IMR-90 (cell line): ENCODE results near the gene CAPN2. TPM values are rescaled to one million over a fixed set of nuclear protein-coding genes. Genes with fewer than 3 reads are reported as not detected.

Experiments used
- ATAC-seq: fragments of 200-7000 bp; cut with Tn5 transposase; 2 replicates; pipeline ENCODE4 v1.9.1; 2020; ENCODE audit warnings: low read depth, mild to moderate bottlenecking, moderate library complexity
- BruUV-seq: library from RNA; stranded (reverse); fragments of 400-500 nt; replicated peaks from 2 replicates; lab custom pipeline; 2021; lab: Mats Ljungman, UMichigan
- CTCF ChIA-PET: fragments of 300-600 bp; formaldehyde crosslinking; extraction: SDS; loops from one replicate; lab custom pipeline; 2021; ENCODE audit warnings: antibody characterized with exemption; lab: Yijun Ruan, JAX
- POLR2A ChIA-PET: fragments of 300-600 bp; sonication (Branson Sonifier 250); formaldehyde crosslinking; loops from one replicate; lab custom pipeline; 2022; ENCODE audit warnings: antibody characterized with exemption; ENCODE audit not compliant: unreplicated experiment; lab: Charles Lee
- DNase-seq: peaks from one replicate; pipeline ENCODE4 v3.0.0; 2013
- H2AFZ ChIP-seq: replicated peaks from 2 replicates; pipeline ENCODE3; 2013; ENCODE audit warnings: low read length, mild to moderate bottlenecking; ENCODE audit not compliant: poor library complexity
- H2AK5ac ChIP-seq: 2 replicates; pipeline ENCODE4 v1.6.1; 2013; ENCODE audit warnings: low read depth, low read length, inconsistent platforms
- H2AK9ac ChIP-seq: replicated peaks from 2 replicates; pipeline ENCODE3; 2013; ENCODE audit warnings: mild to moderate bottlenecking, low read depth, low read length, moderate library complexity; ENCODE audit not compliant: poor library complexity
- H2BK120ac ChIP-seq: 2 replicates; pipeline ENCODE4 v1.6.1; 2013; ENCODE audit warnings: low read depth, low read length, inconsistent platforms
- H2BK15ac ChIP-seq: 3 replicates; pipeline ENCODE4 v1.6.1; 2013; ENCODE audit warnings: low read depth, low read length, inconsistent platforms
- H2BK20ac ChIP-seq: 2 replicates; pipeline ENCODE4 v1.6.1; 2013; ENCODE audit warnings: low read depth, mild to moderate bottlenecking, inconsistent platforms, low read length, moderate library complexity
- H2BK5ac ChIP-seq: 2 replicates; pipeline ENCODE4 v1.6.1; 2013; ENCODE audit warnings: mild to moderate bottlenecking, low read depth, low read length, inconsistent platforms; ENCODE audit not compliant: poor library complexity, severe bottlenecking
- H3K14ac ChIP-seq: replicated peaks from 2 replicates; pipeline ENCODE4 v1.6.1; 2013; ENCODE audit warnings: low read depth, low read length, inconsistent platforms
- H3K18ac ChIP-seq: 2 replicates; pipeline ENCODE4 v1.6.1; 2013; ENCODE audit warnings: low read depth, low read length, control low read depth
- H3K23ac ChIP-seq: 2 replicates; pipeline ENCODE4 v1.6.1; 2013; ENCODE audit warnings: low read depth, low read length, inconsistent platforms
- H3K27ac ChIP-seq: 2 replicates; pipeline ENCODE4 v1.5.1; 2013; ENCODE audit warnings: mild to moderate bottlenecking, control low read depth, low read length; ENCODE audit not compliant: insufficient read depth
- H3K27me3 ChIP-seq: 2 replicates; pipeline ENCODE4 v1.6.1; 2013; ENCODE audit warnings: low read length; ENCODE audit not compliant: control insufficient read depth, insufficient read depth
- H3K36me3 ChIP-seq: 2 replicates; pipeline ENCODE4 v1.6.1; 2013; ENCODE audit warnings: low read length, mixed read lengths; ENCODE audit not compliant: control insufficient read depth, insufficient read depth
- H3K4ac ChIP-seq: 2 replicates; pipeline ENCODE4 v1.6.1; 2013; ENCODE audit warnings: low read depth, low read length, inconsistent platforms
- H3K4me1 ChIP-seq: 2 replicates; pipeline ENCODE4 v1.6.1; 2013; ENCODE audit warnings: low read length, mixed read lengths; ENCODE audit not compliant: control insufficient read depth, insufficient read depth
- H3K4me2 ChIP-seq: 2 replicates; pipeline ENCODE4 v1.6.1; 2013; ENCODE audit warnings: low read depth, mild to moderate bottlenecking, control low read depth, low read length, moderate library complexity
- H3K4me3 ChIP-seq: 2 replicates; pipeline ENCODE4 v1.5.1; 2013; ENCODE audit warnings: low read depth, mild to moderate bottlenecking, control low read depth, low read length, moderate library complexity; ENCODE audit not compliant: insufficient read depth
- H3K56ac ChIP-seq: 2 replicates; pipeline ENCODE4 v1.6.1; 2013; ENCODE audit warnings: low read length, inconsistent platforms; ENCODE audit not compliant: insufficient read depth; ENCODE audit errors: extremely low read depth
- H3K79me1 ChIP-seq, 2 experiments: 2 replicates each; pipeline ENCODE4 v1.6.1; 2013; ENCODE audit warnings: low read length in 2 of 2, inconsistent platforms in 1 of 2, low read depth in 1 of 2
- H3K9ac ChIP-seq: 2 replicates; pipeline ENCODE4 v1.6.1; 2013; ENCODE audit warnings: low read depth, low read length, control low read depth
- H3K9me1 ChIP-seq: 2 replicates; pipeline ENCODE4 v1.6.1; 2013; ENCODE audit warnings: low read length, inconsistent platforms; ENCODE audit not compliant: insufficient read depth
- H3K9me3 ChIP-seq: 2 replicates; pipeline ENCODE4 v1.6.1; 2013; ENCODE audit warnings: low read length; ENCODE audit not compliant: control insufficient read depth, insufficient read depth
- H4K20me1 ChIP-seq: 2 replicates; pipeline ENCODE4 v1.6.1; 2013; ENCODE audit warnings: low read length, inconsistent platforms; ENCODE audit not compliant: insufficient read depth
- H4K5ac ChIP-seq: 2 replicates; pipeline ENCODE4 v1.6.1; 2013; ENCODE audit warnings: mild to moderate bottlenecking, low read depth, low read length, control low read depth
- H4K8ac ChIP-seq, 2 experiments: 2 replicates each; pipeline ENCODE4 v1.6.1; 2013; ENCODE audit warnings: low read depth in 2 of 2, low read length in 2 of 2, control low read depth in 1 of 2, inconsistent platforms in 1 of 2
- H4K91ac ChIP-seq: 2 replicates; pipeline ENCODE4 v1.6.1; 2013; ENCODE audit warnings: low read depth, low read length, inconsistent platforms; ENCODE audit not compliant: insufficient read depth
- BHLHE40 ChIP-seq: fragments of 150-350 bp; IDR thresholded peaks from 2 replicates; pipeline ENCODE4 v1.6.1; 2016; ENCODE audit warnings: mild to moderate bottlenecking, low read depth, low read length
- CEBPB ChIP-seq: IDR thresholded peaks from 2 replicates; pipeline ENCODE4 v1.6.1; 2012; ENCODE audit warnings: low read depth, low read length, improper control_type of control experiment
- CHD1 ChIP-seq: IDR thresholded peaks from 2 replicates; pipeline ENCODE4 v1.6.1; 2012; ENCODE audit warnings: low read depth, low read length, improper control_type of control experiment
- CTCF ChIP-seq: conservative IDR thresholded peaks from 2 replicates; pipeline ENCODE4 v1.5.1; 2012; ENCODE audit warnings: mild to moderate bottlenecking, low read depth, low read length, improper control_type of control experiment
- ELK1 ChIP-seq: fragments of 150-350 bp; IDR thresholded peaks from 2 replicates; pipeline ENCODE4 v1.6.1; 2016; ENCODE audit warnings: low read depth, mild to moderate bottlenecking, low read length, moderate library complexity, borderline replicate concordance
- FOS ChIP-seq: fragments of 150-350 bp; IDR thresholded peaks from 2 replicates; pipeline ENCODE4 v1.6.1; 2016; ENCODE audit warnings: low read depth, low read length
- MAFK ChIP-seq: IDR thresholded peaks from 2 replicates; pipeline ENCODE4 v1.6.1; 2012; ENCODE audit warnings: low read depth, low read length, improper control_type of control experiment
- MAZ ChIP-seq: IDR thresholded peaks from 2 replicates; pipeline ENCODE4 v1.6.1; 2012; ENCODE audit warnings: low read depth, mild to moderate bottlenecking, low read length, improper control_type of control experiment, moderate library complexity, borderline replicate concordance
- MXI1 ChIP-seq: IDR thresholded peaks from 2 replicates; pipeline ENCODE4 v1.6.1; 2012; ENCODE audit warnings: low read depth, mild to moderate bottlenecking, low read length, moderate library complexity, borderline replicate concordance
- NFE2L2 ChIP-seq: fragments of 150-350 bp; IDR thresholded peaks from 2 replicates; pipeline ENCODE4 v1.6.1; 2016; ENCODE audit warnings: low read depth, mild to moderate bottlenecking, low read length
- POLR2A ChIP-seq: IDR thresholded peaks from 2 replicates; pipeline ENCODE4 v1.6.1; 2012; ENCODE audit warnings: mild to moderate bottlenecking, low read depth, low read length
- RAD21 ChIP-seq: IDR thresholded peaks from 2 replicates; pipeline ENCODE4 v1.6.1; 2012; ENCODE audit warnings: low read length, improper control_type of control experiment
- RCOR1 ChIP-seq: IDR thresholded peaks from 2 replicates; pipeline ENCODE4 v1.6.1; 2012; ENCODE audit warnings: mild to moderate bottlenecking, low read length, improper control_type of control experiment; ENCODE audit not compliant: insufficient replicate concordance
- RFX5 ChIP-seq: IDR thresholded peaks from 2 replicates; pipeline ENCODE4 v1.8.0; 2012; ENCODE audit warnings: low read depth, mild to moderate bottlenecking, low read length, moderate library complexity
- SMC3 ChIP-seq: fragments of 150-350 bp; IDR thresholded peaks from 2 replicates; pipeline ENCODE4 v1.6.1; 2016; ENCODE audit warnings: low read depth, mild to moderate bottlenecking, antibody characterized with exemption, low read length, moderate library complexity
- USF2 ChIP-seq: fragments of 150-350 bp; IDR thresholded peaks from 2 replicates; pipeline ENCODE4 v1.6.1; 2017; ENCODE audit warnings: mild to moderate bottlenecking, antibody characterized with exemption, low read length, low read depth
- WGBS, 2 experiments: methylation state at CpG; one replicate each; pipeline versions ENCODE4 v1.1.5 to v1.1.7; 2013; ENCODE audit warnings: missing lambda C conversion rate in 2 of 2; ENCODE audit not compliant: insufficient read length in 1 of 2; ENCODE audit errors: extremely low coverage in 2 of 2; 5-methylcytosine and 5-hydroxymethylcytosine counted together
- dilution Hi-C: fragments of 300-500 bp; cut with HindIII; formaldehyde crosslinking; loops from one replicate; pipeline ENCODE4 v1.14.3; 2018; ENCODE audit warnings: low sequenced_read_pairs; ENCODE audit not compliant: unreplicated experiment
- in situ Hi-C: fragments of 300-500 bp; cut with MboI; formaldehyde crosslinking; loops from 3 replicates; pipeline ENCODE4 v1.14.3; 2019; ENCODE audit warnings: low sequenced_read_pairs, inconsistent platforms, mixed read lengths
- intact Hi-C: fragments of 100-400 bp; cut with micrococcal nuclease; formaldehyde crosslinking; loops from 2 replicates; pipeline ENCODE4 v1.10.0; 2022
- polyA plus RNA-seq, 3 experiments: library from polyadenylated mRNA; depleted of rRNA; stranded (reverse); fragments of >200 nt; gene quantifications; 2 replicates each; pipeline ENCODE4 v1.2.3, GENCODE V29; 2012; ENCODE audit warnings: low replicate concordance in 1 of 3
- total RNA-seq: library from RNA; depleted of rRNA; stranded (reverse); fragments of >200 nt; gene quantifications from 2 replicates; pipeline ENCODE4 v1.2.3, GENCODE V29; 2012

The CAPN2 gene
- total and polyA plus RNA-seq, 2 of the 4 experiments (the other 2 are of a cell fraction): 339 to 430 TPM

- no peak overlapping the region for H2BK15ac ChIP-seq
- peaks cover 82% of the 10 kb centered on the region for H4K20me1 ChIP-seq
- 0 out of 2 replicates have a peak overlapping the region, but pooled peaks have one; percentile 3 for H3K4ac ChIP-seq
- H3K4me3 ChIP-seq: no peak overlapping the region
- POLR2A ChIA-PET: interaction anchor here (0.7 kb wide), 2 partner anchors 9 to 18 kb away, joined by 17 to 29 read pairs; partner anchors contain the start of gene CAPN2
- H3K4me2 ChIP-seq: no peak overlapping the region
- peaks cover 33% of the 10 kb centered on the region for H3K36me3 ChIP-seq
- in situ Hi-C loops (no loop called here), intact Hi-C loops (no loop called here), dilution Hi-C loops (no loop called here)
- H3K4me1 ChIP-seq: peaks cover 49% of the 10 kb centered on the region
- H2BK5ac ChIP-seq: no peak overlapping the region
- H2AK5ac ChIP-seq: peak overlapping the region; percentile 28; the same call in 1 of the 2 replicates
- H2AFZ ChIP-seq: no peak overlapping the region
- H4K5ac ChIP-seq: no peak overlapping the region
- H3K18ac ChIP-seq: no peak overlapping the region
- DNase-seq: no peak
- no peak overlapping the region for H2BK20ac ChIP-seq
- no peaks in the 10 kb centered on the region for H3K9me3 ChIP-seq
- CTCF ChIA-PET: interaction anchor here (0.8 to 1.6 kb wide), 3 partner anchors 12 to 20 kb away, joined by 3 to 6 read pairs (median 5); partner anchors contain the start of gene CAPN2
- H3K27me3 ChIP-seq: no peaks in the 10 kb centered on the region
- H3K56ac ChIP-seq: no peak overlapping the region
- H3K9ac ChIP-seq: no peak overlapping the region
- peaks cover 39 to 84% of the 10 kb centered on the region in 2 experiments for H3K79me1 ChIP-seq
- no peak overlapping the region for H3K14ac ChIP-seq
- no peak overlapping the region for H2BK120ac ChIP-seq
- H3K23ac ChIP-seq: no peak overlapping the region; the same call in 1 of the 2 replicates
- H3K27ac ChIP-seq: no peak overlapping the region
- no peak overlapping the region for H2AK9ac ChIP-seq
- no peak overlapping the region for H4K8ac ChIP-seq
- H4K91ac ChIP-seq: no peak overlapping the region
- no CpG with 5 or more reads among the region's 4 CpGs for WGBS, 2 experiments
- TF ChIP-seq MAZ (no peak), POLR2A (no peak), ELK1 (no peak), CEBPB (no peak), SMC3 (no peak), BHLHE40 (no peak), RCOR1 (no peak), MXI1 (no peak), FOS (no peak), NFE2L2 (no peak), MAFK (no peak), CTCF (no peak), RAD21 (no peak), RFX5 (no peak), USF2 (no peak), CHD1 (no peak)
- no peak for ATAC-seq
- peaks cover 59% of the 10 kb centered on the region for H3K9me1 ChIP-seq
- BruUV-seq: no TSS peak
These were observed 17.6 kb downstream of the CAPN2 start for GRCh38 chr1:223729906-223730305.
